Type B pancreatic cell (in vitro differentiated cells): ENCODE data around the gene ANKS3. TPM values are rescaled to one million over a fixed set of nuclear protein-coding genes. Genes with fewer than 3 reads are reported as not detected.
A peak's percentile ranks its signal among the peaks of the same experiment; 100 is the strongest.

Experiments used
- DNase-seq: peaks from one replicate; pipeline ENCODE4 v3.0.0; 2021; ENCODE audit warnings: mixed read lengths; ENCODE audit not compliant: unreplicated experiment; ENCODE audit errors: extremely low spot score
- H3K27ac Mint-ChIP-seq: 2 replicates; pipeline ENCODE4 v1.8.0; 2021; ENCODE audit warnings: mild to moderate bottlenecking, mixed read lengths
- H3K27me3 Mint-ChIP-seq: 2 replicates; pipeline ENCODE4 v1.8.0; 2021; ENCODE audit warnings: mixed read lengths
- H3K36me3 Mint-ChIP-seq: 2 replicates; pipeline ENCODE4 v1.8.0; 2021; ENCODE audit warnings: mixed read lengths
- H3K4me1 Mint-ChIP-seq: one replicate; pipeline ENCODE4 v1.8.0; 2021; ENCODE audit warnings: mixed read lengths; ENCODE audit not compliant: unreplicated experiment
- H3K4me3 Mint-ChIP-seq: 2 replicates; pipeline ENCODE4 v1.8.0; 2021; ENCODE audit warnings: mild to moderate bottlenecking, mixed read lengths
- H3K9me3 Mint-ChIP-seq: 2 replicates; pipeline ENCODE4 v1.8.0; 2021; ENCODE audit warnings: mixed read lengths
- CTCF ChIP-seq: fragments of 200-600 bp; sonication (generic); conservative IDR thresholded peaks from 2 replicates; pipeline ENCODE4 v1.5.0; 2021; ENCODE audit warnings: antibody characterized with exemption, mild to moderate bottlenecking
- total RNA-seq: library from RNA; stranded (reverse); gene quantifications from 2 replicates; pipeline ENCODE4 v1.2.1, GENCODE V29; 2021; ENCODE audit warnings: low replicate concordance

ANKS3 gene
- total RNA-seq, 1 donor from 2014 or later = 36.7 TPM

- Mint-ChIP-seq H3K27ac (no peak overlapping the region), H3K9me3 (no peaks in the 10 kb centered on the region), H3K4me3 (no peak overlapping the region), H3K27me3 (no peaks in the 10 kb centered on the region), H3K36me3 (no peaks in the 10 kb centered on the region), H3K4me1 (no peaks in the 10 kb centered on the region)
- DNase-seq = no peak
- TF ChIP-seq CTCF = no peak
Measured at GRCh38 chr16:4687416-4687815, 46.7 kb downstream of the ANKS3 start.

- Mint-ChIP-seq H3K36me3 (no peaks in the 10 kb centered on the region), H3K4me1 (no peaks in the 10 kb centered on the region), H3K4me3 (no peak overlapping the region), H3K27ac (no peak overlapping the region), H3K9me3 (no peaks in the 10 kb centered on the region), H3K27me3 (no peaks in the 10 kb centered on the region)
- TF ChIP-seq CTCF = no peak
- no peak for DNase-seq
Measured at GRCh38 chr16:4686497-4687210, 47.4 kb downstream of the ANKS3 start.

- Mint-ChIP-seq H3K9me3 (no peaks in the 10 kb centered on the region), H3K27me3 (no peaks in the 10 kb centered on the region), H3K27ac (no peak overlapping the region), H3K4me1 (no peaks in the 10 kb centered on the region), H3K36me3 (no peaks in the 10 kb centered on the region), H3K4me3 (no peak overlapping the region)
- TF ChIP-seq CTCF = no peak
- no peak for DNase-seq
Measured at GRCh38 chr16:4685776-4686496, 48.1 kb downstream of the ANKS3 start.

- Mint-ChIP-seq H3K36me3 (no peaks in the 10 kb centered on the region), H3K4me3 (no peak overlapping the region), H3K27ac (peak overlapping the region; percentile 8), H3K9me3 (no peaks in the 10 kb centered on the region), H3K4me1 (no peaks in the 10 kb centered on the region), H3K27me3 (no peaks in the 10 kb centered on the region)
- no peak for TF ChIP-seq CTCF
- no peak for DNase-seq
Measured at GRCh38 chr16:4685292-4685691, 48.8 kb downstream of the ANKS3 start.

- TF ChIP-seq CTCF = no peak
- Mint-ChIP-seq H3K27ac (peak overlapping the region; percentile 8), H3K4me1 (no peaks in the 10 kb centered on the region), H3K36me3 (no peaks in the 10 kb centered on the region), H3K9me3 (no peaks in the 10 kb centered on the region), H3K27me3 (no peaks in the 10 kb centered on the region), H3K4me3 (no peak overlapping the region)
- DNase-seq = no peak
Measured at GRCh38 chr16:4684763-4685162, 49.3 kb downstream of the ANKS3 start.
